Measurements from ENCODE around the gene SYTL4. TPM values are rescaled to one million over a fixed set of nuclear protein-coding genes. Genes with fewer than 3 reads are reported as not detected.
A peak's percentile ranks its signal among the peaks of the same experiment; 100 is the strongest.

Gene SYTL4
- total RNA-seq, 8 experiments from 2014 or later: 0.22 to 20.7 (median 3.2) TPM

DNA sequence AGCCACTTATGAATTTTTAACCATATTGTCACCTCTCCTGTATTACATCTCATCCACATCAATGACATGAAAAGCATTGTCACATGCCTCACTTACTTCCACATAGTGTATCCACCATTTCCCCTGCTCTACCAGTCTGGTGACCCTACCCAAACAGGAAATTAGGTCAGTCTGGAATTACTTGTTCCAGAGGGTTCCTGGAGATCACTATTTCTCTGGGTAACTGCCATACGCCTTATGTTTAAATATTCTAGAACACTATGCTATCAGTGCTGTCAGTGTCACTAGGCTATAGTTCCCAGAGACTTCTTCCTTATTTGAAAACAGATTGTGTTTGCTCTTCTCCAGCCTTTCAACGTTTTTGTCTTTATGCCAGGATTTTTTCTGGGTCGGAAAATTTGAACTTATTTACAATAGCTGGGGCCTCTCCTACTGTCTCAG lies 73.0 kb downstream of the SYTL4 start:
- Histone ChIP-seq H3K27ac (no peak overlapping the region), H3K4me1 (replicated peaks in 1 of 2) (no peaks in the 10 kb centered on the region), H3K4me3 (no peak overlapping the region)
- peak in 4 of 8 experiments; percentile 10 to 75 (median 27) for ATAC-seq (replicated peaks in 6 of 8)
- in situ Hi-C loops (cut with MboI; ENCODE audit: low pct_unique_long_range_greater_than_20kb in 2 of 9, low sequenced_read_pairs in 9 of 9, unreplicated experiment in 9 of 9): no loop called here
- 6 to 100% (median 31%) methylated on average over 1 to 2 of the region's 3 CpGs; no CpG with 5 or more reads in 6 of the 10 experiments for WGBS, 10 experiments

DNA sequence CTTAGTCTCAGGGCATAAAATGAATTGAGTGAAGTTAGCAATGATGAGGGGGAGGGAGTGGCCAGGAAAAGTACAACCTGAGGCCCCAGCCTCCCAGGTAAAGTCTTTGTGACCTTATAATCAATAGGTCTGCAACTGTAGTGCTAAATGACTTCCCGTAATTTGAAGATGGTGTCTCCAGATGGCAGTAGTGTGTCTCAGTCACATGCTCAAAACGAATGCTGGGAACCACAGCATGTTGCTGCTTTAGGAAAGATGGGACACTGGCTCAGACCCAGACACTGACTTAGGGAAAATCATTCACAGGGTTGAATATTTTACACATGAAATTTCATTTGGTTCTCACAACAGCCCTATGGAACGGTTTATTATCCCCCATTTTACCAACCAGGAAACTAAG lies 77.7 kb downstream of the SYTL4 start:
- ATAC-seq (replicated peaks in 6 of 8): peak in 4 of 8 experiments; percentile 9 to 77 (median 33)
- H3K4me1 ChIP-seq (replicated peaks in 1 of 2): no peaks in the 10 kb centered on the region
- no peak overlapping the region for H3K4me3 ChIP-seq
- in situ Hi-C loops (cut with MboI; ENCODE audit: low pct_unique_long_range_greater_than_20kb in 2 of 9, low sequenced_read_pairs in 9 of 9, unreplicated experiment in 9 of 9): no loop called here
- 0 to 100% (median 40%) methylated on average over 1 to 3 of the region's 3 CpGs; no CpG with 5 or more reads in 3 of the 10 experiments for WGBS, 10 experiments
- H3K27ac ChIP-seq: no peak overlapping the region

DNA sequence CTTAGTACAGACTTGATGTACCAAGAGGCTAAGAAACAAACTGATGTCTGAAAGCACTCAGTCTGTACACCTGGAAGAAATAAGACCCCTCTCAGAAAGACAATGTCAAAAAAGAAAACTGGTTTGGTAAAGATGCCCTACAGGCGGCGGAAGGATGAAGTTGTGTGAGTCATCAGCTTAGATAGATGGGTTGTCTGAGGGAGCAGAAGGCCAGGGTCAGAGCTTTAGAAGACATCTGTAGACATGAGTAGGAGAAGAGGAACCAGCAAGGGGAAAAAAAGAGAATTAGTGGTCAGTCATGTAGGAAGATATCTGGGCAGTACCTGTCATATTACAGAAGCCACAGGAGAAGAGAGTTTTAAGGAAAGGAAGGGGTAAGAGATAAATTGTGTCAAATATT lies 79.7 kb downstream of the SYTL4 start:
- in situ Hi-C loops (cut with MboI; ENCODE audit: low pct_unique_long_range_greater_than_20kb in 2 of 9, low sequenced_read_pairs in 9 of 9, unreplicated experiment in 9 of 9): no loop called here
- Histone ChIP-seq H3K27ac (no peak overlapping the region), H3K4me1 (replicated peaks in 1 of 2) (no peaks in the 10 kb centered on the region), H3K4me3 (no peak overlapping the region)
- no peak for ATAC-seq (replicated peaks in 6 of 8)
- WGBS, 10 experiments: 58 to 92% (median 80%) methylated on average over 1 to 2 of the region's 2 CpGs; no CpG with 5 or more reads in 7 of the 10 experiments

DNA sequence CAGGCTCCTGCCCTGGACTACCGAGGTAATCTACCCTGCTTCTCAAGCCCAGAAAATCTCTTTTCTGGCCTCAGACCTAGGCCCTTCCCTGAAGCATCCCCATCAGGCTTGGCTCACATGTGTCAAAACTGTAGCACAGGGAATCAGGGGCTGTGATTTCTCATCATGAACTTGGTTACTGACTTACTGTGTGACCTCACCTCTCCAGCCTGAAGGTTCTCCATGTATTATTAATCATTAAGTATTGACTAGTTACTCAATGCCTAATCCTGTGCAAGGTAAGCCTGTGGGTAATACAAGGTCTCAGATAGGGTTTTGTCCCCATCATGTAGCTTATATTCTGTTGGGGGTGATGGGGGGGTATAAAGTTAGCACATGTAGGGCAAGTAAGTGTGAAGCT lies 81.1 kb downstream of the SYTL4 start:
- no CpG with 5 or more reads among the region's 1 CpG for WGBS, 10 experiments
- Histone ChIP-seq H3K4me3 (no peak overlapping the region), H3K4me1 (replicated peaks in 1 of 2) (no peaks in the 10 kb centered on the region), H3K27ac (no peak overlapping the region)
- ATAC-seq (replicated peaks in 6 of 8): no peak
- in situ Hi-C loops (cut with MboI; ENCODE audit: low pct_unique_long_range_greater_than_20kb in 2 of 9, low sequenced_read_pairs in 9 of 9, unreplicated experiment in 9 of 9): no loop called here

DNA sequence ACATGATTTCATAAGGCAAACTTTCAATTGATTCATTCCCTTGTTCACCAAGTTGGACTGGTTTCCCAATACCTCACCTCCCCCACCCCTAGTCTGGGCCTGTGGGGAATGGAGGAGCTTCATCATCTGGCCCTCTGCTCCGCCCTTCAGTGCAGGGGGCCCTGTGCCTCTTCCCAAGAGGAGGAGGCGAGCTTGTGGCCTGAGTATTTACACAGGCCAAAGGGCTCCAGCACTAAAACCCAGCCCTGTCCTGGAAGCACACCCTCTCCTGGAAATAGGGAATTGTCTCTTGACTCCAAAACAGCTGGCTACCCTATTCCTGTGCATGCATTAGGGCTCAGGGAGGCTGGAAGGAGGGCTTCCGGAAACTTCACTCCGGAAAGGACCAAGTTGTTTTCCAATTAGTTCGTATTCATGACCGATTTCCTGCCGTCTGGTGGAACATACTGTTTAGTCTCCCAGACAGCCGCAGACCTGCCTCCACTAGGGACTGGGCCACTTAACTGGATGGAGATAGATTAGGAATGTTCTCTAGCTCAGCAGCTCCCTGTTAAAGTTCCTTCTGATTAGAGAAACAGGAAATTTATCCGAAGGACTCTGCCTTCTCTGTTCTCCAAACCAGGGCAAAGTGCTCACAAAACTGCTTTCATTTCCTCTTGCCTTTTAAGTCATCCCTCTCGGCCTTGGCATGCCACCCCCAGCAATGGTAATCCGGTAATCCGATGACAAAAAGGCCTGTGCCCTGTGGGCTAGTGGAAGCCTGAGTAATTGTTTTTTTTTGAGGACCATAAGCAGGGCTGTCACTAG lies 82.2 kb downstream of the SYTL4 start:
- H3K4me1 ChIP-seq (replicated peaks in 1 of 2): no peaks in the 10 kb centered on the region
- WGBS, 10 experiments: 10 to 44% methylated on average over 3 to 4 of the region's 12 CpGs; no CpG with 5 or more reads in 8 of the 10 experiments
- H3K4me3 ChIP-seq: no peak overlapping the region
- ATAC-seq (replicated peaks in 6 of 8): peak in 3 of 8 experiments; percentile 66 to 79 (median 77)
- no peak overlapping the region for H3K27ac ChIP-seq
- in situ Hi-C loops (cut with MboI; ENCODE audit: low pct_unique_long_range_greater_than_20kb in 2 of 9, low sequenced_read_pairs in 9 of 9, unreplicated experiment in 9 of 9): no loop called here

DNA sequence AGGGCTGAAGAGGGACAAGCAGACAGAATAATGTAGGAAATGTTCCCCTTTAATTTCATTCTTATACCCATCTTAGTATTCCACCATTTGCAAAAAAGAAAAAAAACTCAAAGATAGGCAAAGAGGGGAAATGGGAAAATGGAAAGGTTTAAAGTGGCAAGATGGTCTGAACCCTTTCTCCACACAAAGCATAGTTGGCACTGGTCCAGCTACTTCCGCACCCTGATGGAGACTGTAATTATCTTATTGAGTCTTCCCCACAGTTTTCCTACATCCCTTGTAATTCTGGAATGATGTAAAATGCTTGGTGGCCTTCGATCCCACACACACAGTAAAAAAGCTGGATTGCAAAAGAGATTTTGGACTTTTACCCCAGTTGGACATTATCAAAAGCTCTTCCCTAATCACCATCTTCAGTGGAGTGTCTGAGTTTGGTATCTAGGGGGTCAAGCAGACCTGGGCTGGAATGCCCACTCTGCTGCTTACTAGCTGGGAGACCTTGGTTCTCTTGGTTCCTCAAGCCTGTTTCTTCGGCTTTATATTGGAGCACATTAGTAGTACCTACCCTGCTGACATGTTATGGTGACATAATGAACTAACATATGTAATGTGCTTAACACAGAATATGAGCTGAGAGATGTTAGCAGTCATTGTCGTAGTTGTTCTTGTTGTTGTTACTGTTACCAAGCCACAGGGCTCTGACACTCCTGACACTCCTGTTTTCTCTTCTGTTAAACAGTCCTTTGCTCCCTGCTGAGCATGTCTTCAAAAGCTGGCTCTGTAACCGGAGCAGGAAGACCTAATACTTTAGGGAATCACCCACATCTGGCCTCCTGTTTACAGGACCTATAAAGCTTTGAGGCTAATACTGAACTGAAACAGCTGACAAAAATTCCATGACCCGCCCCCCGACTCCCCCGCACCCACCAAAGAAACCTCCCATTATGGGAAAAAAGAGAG lies 83.2 kb downstream of the SYTL4 start:
- Histone ChIP-seq H3K27ac (no peak overlapping the region), H3K4me1 (replicated peaks in 1 of 2) (no peaks in the 10 kb centered on the region), H3K4me3 (no peak overlapping the region)
- in situ Hi-C loops (cut with MboI; ENCODE audit: low pct_unique_long_range_greater_than_20kb in 2 of 9, low sequenced_read_pairs in 9 of 9, unreplicated experiment in 9 of 9): no loop called here
- ATAC-seq (replicated peaks in 6 of 8): peak in 3 of 8 experiments; percentile 13 to 38 (median 31)
- 0 to 92% (median 44%) methylated on average over 1 to 5 of the region's 8 CpGs; no CpG with 5 or more reads in 1 of the 10 experiments for WGBS, 10 experiments

DNA sequence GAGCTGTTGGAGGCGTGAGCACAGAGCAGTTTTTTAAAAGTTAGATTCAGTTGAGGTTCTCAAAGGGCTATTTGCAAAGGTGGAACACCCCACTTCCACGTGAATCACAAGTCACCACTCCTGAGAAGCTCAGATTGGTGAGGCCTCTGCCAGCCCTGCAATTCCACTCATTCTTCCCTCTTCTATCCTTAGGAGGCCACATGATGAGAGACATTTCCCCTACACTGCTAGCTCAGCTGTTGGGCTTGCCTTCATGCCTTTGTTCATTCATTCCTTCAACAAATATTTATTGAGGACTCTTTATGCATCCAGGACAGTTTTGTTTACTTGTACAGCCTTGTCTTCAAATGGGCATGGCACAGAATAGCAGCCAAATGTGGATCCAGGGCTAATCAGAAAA lies 84.2 kb downstream of the SYTL4 start:
- 0 to 100% (median 39%) methylated on average over 1 to 2 of the region's 2 CpGs; no CpG with 5 or more reads in 7 of the 10 experiments for WGBS, 10 experiments
- Histone ChIP-seq H3K27ac (no peak overlapping the region), H3K4me3 (no peak overlapping the region), H3K4me1 (replicated peaks in 1 of 2) (no peaks in the 10 kb centered on the region)
- ATAC-seq (replicated peaks in 6 of 8): peak in 2 of 8 experiments; percentile 18 to 65
- in situ Hi-C loops (cut with MboI; ENCODE audit: low pct_unique_long_range_greater_than_20kb in 2 of 9, low sequenced_read_pairs in 9 of 9, unreplicated experiment in 9 of 9): no loop called here

DNA sequence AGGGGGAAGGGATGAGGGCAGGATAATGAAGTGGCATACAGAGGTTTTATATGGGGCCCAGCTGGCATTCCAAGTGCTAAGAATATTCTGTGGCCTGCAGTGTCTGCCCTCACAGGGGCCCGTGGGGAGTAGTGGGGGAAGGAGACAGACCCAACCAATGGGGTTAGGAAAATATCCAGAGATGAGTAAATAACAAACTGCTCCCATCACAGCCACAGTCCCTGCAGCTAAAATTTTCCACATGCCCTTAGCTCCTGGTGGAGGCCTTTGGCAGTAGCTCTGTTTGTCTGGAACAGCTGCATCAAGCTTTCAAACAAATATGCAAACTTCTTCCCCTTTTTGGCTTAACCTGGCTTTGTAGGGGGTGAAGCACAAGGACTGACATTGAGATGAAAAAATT lies 84.8 kb downstream of the SYTL4 start:
- peak in 1 of 8 experiments; percentile 13 for ATAC-seq (replicated peaks in 6 of 8)
- no peak overlapping the region for H3K27ac ChIP-seq
- no peak overlapping the region for H3K4me3 ChIP-seq
- no CpG with 5 or more reads among the region's 1 CpG for WGBS, 10 experiments
- no peaks in the 10 kb centered on the region for H3K4me1 ChIP-seq (replicated peaks in 1 of 2)
- in situ Hi-C loops (cut with MboI; ENCODE audit: low pct_unique_long_range_greater_than_20kb in 2 of 9, low sequenced_read_pairs in 9 of 9, unreplicated experiment in 9 of 9): no loop called here

DNA sequence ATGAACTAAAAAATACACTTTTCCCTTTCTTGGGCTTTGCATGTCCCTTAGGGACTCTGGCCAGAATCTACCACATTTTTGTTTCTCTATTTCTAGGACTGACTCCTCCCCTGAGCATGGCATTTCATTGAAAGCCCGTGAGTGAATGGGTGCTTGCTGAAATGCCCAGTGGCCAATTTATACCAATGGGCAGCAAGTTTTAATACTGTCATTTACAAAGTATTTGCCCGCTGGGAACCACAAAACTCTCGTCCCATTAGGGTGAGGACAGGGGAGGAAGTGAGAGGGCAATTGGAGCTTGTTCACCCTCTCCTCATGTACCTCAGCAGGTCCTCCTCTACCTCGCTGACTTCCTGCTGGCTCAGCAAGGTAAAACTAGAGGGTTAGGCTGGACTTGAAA lies 86.8 kb downstream of the SYTL4 start:
- 43% methylated on average over 1 of the region's 4 CpGs; no CpG with 5 or more reads in 9 of the 10 experiments for WGBS, 10 experiments
- in situ Hi-C loops (cut with MboI; ENCODE audit: low pct_unique_long_range_greater_than_20kb in 2 of 9, low sequenced_read_pairs in 9 of 9, unreplicated experiment in 9 of 9): no loop called here
- Histone ChIP-seq H3K4me3 (no peak overlapping the region), H3K27ac (no peak overlapping the region), H3K4me1 (replicated peaks in 1 of 2) (no peaks in the 10 kb centered on the region)
- ATAC-seq (replicated peaks in 6 of 8): no peak

DNA sequence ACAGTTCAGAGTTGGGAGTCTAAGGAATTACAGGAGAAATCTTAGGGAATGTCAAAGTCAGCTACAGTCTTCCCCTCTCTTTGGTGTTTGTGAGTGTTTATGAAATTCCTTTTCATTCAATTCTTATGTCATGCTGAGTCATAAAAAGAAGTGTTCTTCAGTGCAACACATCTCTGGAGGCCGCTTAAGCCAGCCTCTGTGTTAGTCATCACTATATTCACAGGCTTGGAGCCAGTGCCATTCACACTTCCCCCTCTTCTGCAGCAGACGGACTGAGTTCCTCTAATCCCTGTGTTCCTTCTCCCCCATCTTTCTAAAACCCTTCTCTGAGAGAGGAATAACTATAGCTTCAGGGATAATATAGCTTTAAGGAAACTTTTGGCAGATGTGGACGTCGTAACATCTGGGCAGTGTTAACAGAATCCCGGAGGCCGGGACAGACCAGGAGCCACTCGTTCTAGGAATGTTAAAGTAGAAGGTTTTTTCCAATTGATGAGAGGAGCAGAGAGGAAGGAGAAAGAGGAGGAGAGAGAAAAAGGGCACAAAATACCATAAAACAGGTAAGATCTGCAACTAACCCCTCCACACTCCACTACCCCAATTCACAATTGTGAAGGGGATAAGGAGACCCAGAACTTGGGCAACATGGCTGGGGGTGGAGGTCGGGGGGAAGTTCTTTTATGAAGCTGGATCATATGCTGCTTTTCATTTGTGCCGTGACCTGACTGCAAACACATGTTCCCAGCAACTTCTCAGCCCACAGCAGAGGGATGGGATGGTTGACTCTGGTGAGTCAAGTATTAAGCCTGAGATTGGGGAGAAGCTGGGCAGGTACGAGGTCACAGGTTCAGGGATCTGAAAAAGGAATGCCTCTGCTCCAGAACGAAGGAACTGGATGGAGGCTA lies 87.7 kb downstream of the SYTL4 start, which contains the start of gene SRPX2:
Gene SRPX2, plus strand, starts transcription at position 244 of the 905 bp plus-strand sequence. CDS start 2,124 bp downstream, outside the sequence.
- in situ Hi-C loops (cut with MboI; ENCODE audit: low pct_unique_long_range_greater_than_20kb in 2 of 9, low sequenced_read_pairs in 9 of 9, unreplicated experiment in 9 of 9): no loop called here
- Histone ChIP-seq H3K4me1 (replicated peaks in 1 of 2) (no peaks in the 10 kb centered on the region), H3K27ac (no peak within 1 kb of the TSS), H3K4me3 (no peak within 1 kb of the TSS)
- WGBS, 10 experiments: 20 to 83% (median 60%) methylated on average over 1 to 6 of the region's 11 CpGs; no CpG with 5 or more reads in 5 of the 10 experiments
- peak; percentile 76 to 98 (median 86) for ATAC-seq (replicated peaks in 6 of 8)

DNA sequence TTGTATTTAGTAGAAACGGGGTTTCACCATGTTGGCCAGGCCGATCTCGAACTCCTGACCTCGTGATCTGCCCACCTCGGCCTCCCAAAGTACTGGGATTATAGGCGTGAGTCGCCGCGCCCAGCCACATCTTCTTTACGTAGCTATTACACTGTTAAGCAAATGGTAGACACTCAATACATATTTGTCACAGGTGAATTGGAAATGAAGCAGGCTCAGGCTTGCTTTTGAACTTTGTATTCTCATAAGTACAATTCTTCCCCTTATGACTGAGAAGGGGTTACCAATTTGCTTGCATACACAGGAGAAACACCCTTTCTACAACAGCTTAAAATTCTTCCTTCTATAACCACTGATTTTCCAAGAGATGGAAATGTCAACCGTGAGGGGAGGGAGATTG lies 88.7 kb downstream of the SYTL4 start:
- ATAC-seq (replicated peaks in 6 of 8): no peak
- no peaks in the 10 kb centered on the region for H3K4me1 ChIP-seq (replicated peaks in 1 of 2)
- in situ Hi-C loops (cut with MboI; ENCODE audit: low pct_unique_long_range_greater_than_20kb in 2 of 9, low sequenced_read_pairs in 9 of 9, unreplicated experiment in 9 of 9): no loop called here
- H3K27ac ChIP-seq: no peak overlapping the region
- H3K4me3 ChIP-seq: no peak overlapping the region
- WGBS, 10 experiments: 78 to 100% (median 85%) methylated on average over 4 to 5 of the region's 11 CpGs; no CpG with 5 or more reads in 7 of the 10 experiments

DNA sequence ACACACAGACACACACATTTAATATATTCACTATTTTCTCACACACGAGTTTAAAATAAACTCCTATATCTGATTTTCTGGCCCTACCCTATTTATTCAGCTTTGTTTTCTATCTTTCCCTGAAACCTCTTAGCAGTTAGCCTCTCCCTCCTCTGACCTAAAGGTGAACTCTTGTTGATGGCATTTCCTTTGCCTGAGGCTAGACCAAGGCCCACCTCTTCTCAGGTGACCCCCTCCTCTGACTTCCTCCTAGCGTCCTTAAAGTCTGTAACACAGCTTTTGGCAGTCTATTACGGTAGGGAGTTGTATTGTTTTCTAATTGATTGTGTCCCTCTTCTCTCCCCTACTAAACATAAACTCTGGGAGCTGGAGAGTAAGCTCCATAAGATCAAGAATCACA lies 89.6 kb downstream of the SYTL4 start:
- 17 to 83% (median 55%) methylated on average over 1 to 3 of the region's 3 CpGs; no CpG with 5 or more reads in 4 of the 10 experiments for WGBS, 10 experiments
- Histone ChIP-seq H3K4me3 (no peak overlapping the region), H3K4me1 (replicated peaks in 1 of 2) (no peaks in the 10 kb centered on the region), H3K27ac (no peak overlapping the region)
- in situ Hi-C loops (cut with MboI; ENCODE audit: low pct_unique_long_range_greater_than_20kb in 2 of 9, low sequenced_read_pairs in 9 of 9, unreplicated experiment in 9 of 9): no loop called here
- peak in 3 of 8 experiments; percentile 5 to 33 (median 20) for ATAC-seq (replicated peaks in 6 of 8)

Data from motor neuron (in vitro differentiated cells).